ENCODE measurements around the gene CDH26.
"Not testable (repeated sequence)": the region's sequence is repeated elsewhere in the genome, so short reads cannot be mapped to it uniquely, and the experiment has no call there.

CDH26 gene

GRCh38 chr20:59954718-59955117 lies 3.5 kb upstream of the CDH26 start:
- Histone ChIP-seq H3K27me3 (ENCODE audit: control insufficient read depth in 1 of 2, insufficient read depth in 2 of 2, low read length in 2 of 2) (no peaks in the 10 kb centered on the region), H3K9ac (ENCODE audit: low read depth in 1 of 2, low read length in 2 of 2) (no peak overlapping the region), H3K4me3 (ENCODE audit: low read depth in 1 of 2, low read length in 2 of 2) (no peak overlapping the region), H3K9me3 (ENCODE audit: control insufficient read depth in 1 of 2, low read length in 2 of 2) (no peaks in the 10 kb centered on the region), H3K27ac (ENCODE audit: low read depth, low read length) (no peak overlapping the region), H3K4me1 (ENCODE audit: control insufficient read depth in 1 of 2, insufficient read depth in 2 of 2, low read length in 2 of 2) (no peaks in the 10 kb centered on the region), H3K36me3 (ENCODE audit: control insufficient read depth in 1 of 2, insufficient read depth in 2 of 2, low read length in 2 of 2) (no peaks in the 10 kb centered on the region)

- Histone ChIP-seq H3K4me1 (ENCODE audit: control insufficient read depth in 1 of 2, insufficient read depth in 2 of 2, low read length in 2 of 2) (no peaks in the 10 kb centered on the region), H3K9me3 (ENCODE audit: control insufficient read depth in 1 of 2, low read length in 2 of 2) (no peaks in the 10 kb centered on the region), H3K36me3 (ENCODE audit: control insufficient read depth in 1 of 2, insufficient read depth in 2 of 2, low read length in 2 of 2) (no peaks in the 10 kb centered on the region), H3K27ac (ENCODE audit: low read depth, low read length) (no peak overlapping the region), H3K27me3 (ENCODE audit: control insufficient read depth in 1 of 2, insufficient read depth in 2 of 2, low read length in 2 of 2) (no peaks in the 10 kb centered on the region), H3K4me3 (ENCODE audit: low read depth in 1 of 2, low read length in 2 of 2) (no peak overlapping the region), H3K9ac (ENCODE audit: low read depth in 1 of 2, low read length in 2 of 2) (no peak overlapping the region)
These were observed 3.0 kb upstream of the CDH26 start for GRCh38 chr20:59955131-59955796.

GRCh38 chr20:59957568-59957967 lies 655 bp upstream of the CDH26 start:
- not testable (repeated sequence) for H3K9ac ChIP-seq (ENCODE audit: low read depth in 1 of 2, low read length in 2 of 2); H3K27me3 ChIP-seq (ENCODE audit: control insufficient read depth in 1 of 2, insufficient read depth in 2 of 2, low read length in 2 of 2); H3K4me1 ChIP-seq (ENCODE audit: control insufficient read depth in 1 of 2, insufficient read depth in 2 of 2, low read length in 2 of 2); H3K36me3 ChIP-seq (ENCODE audit: control insufficient read depth in 1 of 2, insufficient read depth in 2 of 2, low read length in 2 of 2); H3K9me3 ChIP-seq (ENCODE audit: control insufficient read depth in 1 of 2, low read length in 2 of 2); H3K27ac ChIP-seq (ENCODE audit: low read depth, low read length); H3K4me3 ChIP-seq (ENCODE audit: low read depth in 1 of 2, low read length in 2 of 2)

GRCh38 chr20:59958626-59959025 lies 403 bp downstream of the CDH26 start:
- Histone ChIP-seq H3K9me3 (ENCODE audit: control insufficient read depth in 1 of 2, low read length in 2 of 2) (no peaks in the 10 kb centered on the region), H3K27ac (ENCODE audit: low read depth, low read length) (no peak overlapping the region), H3K4me3 (ENCODE audit: low read depth in 1 of 2, low read length in 2 of 2) (no peak overlapping the region), H3K27me3 (ENCODE audit: control insufficient read depth in 1 of 2, insufficient read depth in 2 of 2, low read length in 2 of 2) (no peaks in the 10 kb centered on the region), H3K36me3 (ENCODE audit: control insufficient read depth in 1 of 2, insufficient read depth in 2 of 2, low read length in 2 of 2) (no peaks in the 10 kb centered on the region), H3K9ac (ENCODE audit: low read depth in 1 of 2, low read length in 2 of 2) (no peak overlapping the region), H3K4me1 (ENCODE audit: control insufficient read depth in 1 of 2, insufficient read depth in 2 of 2, low read length in 2 of 2) (no peaks in the 10 kb centered on the region)

GRCh38 chr20:59961423-59961822 lies 3.2 kb downstream of the CDH26 start:
- Histone ChIP-seq H3K4me1 (ENCODE audit: control insufficient read depth in 1 of 2, insufficient read depth in 2 of 2, low read length in 2 of 2) (no peaks in the 10 kb centered on the region), H3K4me3 (ENCODE audit: low read depth in 1 of 2, low read length in 2 of 2) (no peak overlapping the region), H3K9me3 (ENCODE audit: control insufficient read depth in 1 of 2, low read length in 2 of 2) (no peaks in the 10 kb centered on the region), H3K36me3 (ENCODE audit: control insufficient read depth in 1 of 2, insufficient read depth in 2 of 2, low read length in 2 of 2) (no peaks in the 10 kb centered on the region), H3K27ac (ENCODE audit: low read depth, low read length) (no peak overlapping the region), H3K9ac (ENCODE audit: low read depth in 1 of 2, low read length in 2 of 2) (no peak overlapping the region), H3K27me3 (ENCODE audit: control insufficient read depth in 1 of 2, insufficient read depth in 2 of 2, low read length in 2 of 2) (no peaks in the 10 kb centered on the region)

GRCh38 chr20:59962155-59962554 lies 3.9 kb downstream of the CDH26 start:
- Histone ChIP-seq H3K9me3 (ENCODE audit: control insufficient read depth in 1 of 2, low read length in 2 of 2) (no peaks in the 10 kb centered on the region), H3K27ac (ENCODE audit: low read depth, low read length) (no peak overlapping the region), H3K9ac (ENCODE audit: low read depth in 1 of 2, low read length in 2 of 2) (no peak overlapping the region), H3K27me3 (ENCODE audit: control insufficient read depth in 1 of 2, insufficient read depth in 2 of 2, low read length in 2 of 2) (no peaks in the 10 kb centered on the region), H3K4me1 (ENCODE audit: control insufficient read depth in 1 of 2, insufficient read depth in 2 of 2, low read length in 2 of 2) (no peaks in the 10 kb centered on the region), H3K4me3 (ENCODE audit: low read depth in 1 of 2, low read length in 2 of 2) (no peak overlapping the region), H3K36me3 (ENCODE audit: control insufficient read depth in 1 of 2, insufficient read depth in 2 of 2, low read length in 2 of 2) (no peaks in the 10 kb centered on the region)

GRCh38 chr20:59966428-59966827 lies 8.2 kb downstream of the CDH26 start:
- Histone ChIP-seq H3K27me3 (ENCODE audit: control insufficient read depth in 1 of 2, insufficient read depth in 2 of 2, low read length in 2 of 2) (no peaks in the 10 kb centered on the region), H3K4me1 (ENCODE audit: control insufficient read depth in 1 of 2, insufficient read depth in 2 of 2, low read length in 2 of 2) (no peaks in the 10 kb centered on the region), H3K9ac (ENCODE audit: low read depth in 1 of 2, low read length in 2 of 2) (no peak overlapping the region), H3K27ac (ENCODE audit: low read depth, low read length) (no peak overlapping the region), H3K4me3 (ENCODE audit: low read depth in 1 of 2, low read length in 2 of 2) (no peak overlapping the region), H3K9me3 (ENCODE audit: control insufficient read depth in 1 of 2, low read length in 2 of 2) (no peaks in the 10 kb centered on the region), H3K36me3 (ENCODE audit: control insufficient read depth in 1 of 2, insufficient read depth in 2 of 2, low read length in 2 of 2) (no peaks in the 10 kb centered on the region)

GRCh38 chr20:59971428-59971827 lies 13.2 kb downstream of the CDH26 start:
- H3K27me3 ChIP-seq (ENCODE audit: control insufficient read depth in 1 of 2, insufficient read depth in 2 of 2, low read length in 2 of 2), result peaks cover 0 to 4% of the 10 kb centered on the region in 2 donors
- H3K4me3 ChIP-seq (ENCODE audit: low read depth in 1 of 2, low read length in 2 of 2), result no peak overlapping the region
- H3K4me1 ChIP-seq (ENCODE audit: control insufficient read depth in 1 of 2, insufficient read depth in 2 of 2, low read length in 2 of 2), result peaks cover 0 to 8% of the 10 kb centered on the region in 2 donors
- no peaks in the 10 kb centered on the region for H3K9me3 ChIP-seq (ENCODE audit: control insufficient read depth in 1 of 2, low read length in 2 of 2)
- no peak overlapping the region for H3K27ac ChIP-seq (ENCODE audit: low read depth, low read length)
- no peaks in the 10 kb centered on the region for H3K36me3 ChIP-seq (ENCODE audit: control insufficient read depth in 1 of 2, insufficient read depth in 2 of 2, low read length in 2 of 2)
- no peak overlapping the region for H3K9ac ChIP-seq (ENCODE audit: low read depth in 1 of 2, low read length in 2 of 2)

GRCh38 chr20:59972037-59972801 lies 14.0 kb downstream of the CDH26 start:
- Histone ChIP-seq H3K4me1 (ENCODE audit: control insufficient read depth in 1 of 2, insufficient read depth in 2 of 2, low read length in 2 of 2) (peaks cover 0 to 8% of the 10 kb centered on the region in 2 donors), H3K27me3 (ENCODE audit: control insufficient read depth in 1 of 2, insufficient read depth in 2 of 2, low read length in 2 of 2) (peaks cover 0 to 4% of the 10 kb centered on the region in 2 donors), H3K4me3 (ENCODE audit: low read depth in 1 of 2, low read length in 2 of 2) (no peak overlapping the region), H3K27ac (ENCODE audit: low read depth, low read length) (no peak overlapping the region), H3K9ac (ENCODE audit: low read depth in 1 of 2, low read length in 2 of 2) (no peak overlapping the region), H3K9me3 (ENCODE audit: control insufficient read depth in 1 of 2, low read length in 2 of 2) (no peaks in the 10 kb centered on the region), H3K36me3 (ENCODE audit: control insufficient read depth in 1 of 2, insufficient read depth in 2 of 2, low read length in 2 of 2) (no peaks in the 10 kb centered on the region)

- Histone ChIP-seq H3K9ac (ENCODE audit: low read depth in 1 of 2, low read length in 2 of 2) (no peak overlapping the region), H3K4me3 (ENCODE audit: low read depth in 1 of 2, low read length in 2 of 2) (no peak overlapping the region), H3K36me3 (ENCODE audit: control insufficient read depth in 1 of 2, insufficient read depth in 2 of 2, low read length in 2 of 2) (no peaks in the 10 kb centered on the region), H3K27me3 (ENCODE audit: control insufficient read depth in 1 of 2, insufficient read depth in 2 of 2, low read length in 2 of 2) (peaks cover 0 to 4% of the 10 kb centered on the region in 2 donors), H3K4me1 (ENCODE audit: control insufficient read depth in 1 of 2, insufficient read depth in 2 of 2, low read length in 2 of 2) (peaks cover 0 to 8% of the 10 kb centered on the region in 2 donors), H3K9me3 (ENCODE audit: control insufficient read depth in 1 of 2, low read length in 2 of 2) (no peaks in the 10 kb centered on the region), H3K27ac (ENCODE audit: low read depth, low read length) (no peak overlapping the region)
These were observed 18.0 kb downstream of the CDH26 start for GRCh38 chr20:59976156-59976782.

Data from duodenal mucosa (tissue), 2 donors.